Ishikawa (cell line): Measurements from ENCODE around the gene CCDC192.
A peak's percentile ranks its signal among the peaks of the same experiment; 100 is the strongest.

Source experiments
- CEBPB ChIP-seq: IDR thresholded peaks from 2 replicates; pipeline ENCODE4 v1.6.1; 2012
- CREB1 ChIP-seq: IDR thresholded peaks from 2 replicates; pipeline ENCODE4 v1.6.1; 2012; ENCODE audit warnings: low read depth
- EGR1 ChIP-seq: IDR thresholded peaks from 2 replicates; pipeline ENCODE4 v1.6.1; 2012
- FOXM1 ChIP-seq: IDR thresholded peaks from 2 replicates; pipeline ENCODE4 v1.6.1; 2012; ENCODE audit warnings: low read depth, borderline replicate concordance
- MAX ChIP-seq: IDR thresholded peaks from 2 replicates; pipeline ENCODE4 v1.6.1; 2012
- NFIC ChIP-seq: IDR thresholded peaks from 2 replicates; pipeline ENCODE4 v1.6.1; 2012
- RAD21 ChIP-seq: IDR thresholded peaks from 2 replicates; pipeline ENCODE4 v1.6.1; 2012; ENCODE audit warnings: low read depth
- REST ChIP-seq: IDR thresholded peaks from 2 replicates; pipeline ENCODE4 v1.6.1; 2012; ENCODE audit warnings: low read depth, mild to moderate bottlenecking
- TEAD4 ChIP-seq: IDR thresholded peaks from 2 replicates; pipeline ENCODE4 v1.6.1; 2012
- USF1 ChIP-seq: IDR thresholded peaks from 2 replicates; pipeline ENCODE4 v1.6.1; 2012
- YY1 ChIP-seq: IDR thresholded peaks from 2 replicates; pipeline ENCODE4 v1.6.1; 2012; ENCODE audit warnings: low read depth
- ZBTB7A ChIP-seq: IDR thresholded peaks from 2 replicates; pipeline ENCODE4 v1.6.1; 2012; ENCODE audit warnings: low read depth

- no peak for TF ChIP-seq USF1
- TF ChIP-seq NFIC: no peak
- no peak for TF ChIP-seq ZBTB7A
- TF ChIP-seq MAX: no peak
- TF ChIP-seq CEBPB: no peak
- TF ChIP-seq CREB1: no peak
- no peak for TF ChIP-seq YY1
- no peak for TF ChIP-seq REST
- TF ChIP-seq TEAD4: no peak
- no peak for TF ChIP-seq EGR1
- no peak for TF ChIP-seq FOXM1
- peak; percentile 62 for TF ChIP-seq RAD21
These were observed 43.6 kb downstream of the CCDC192 start for GRCh38 chr5:127746756-127747155.
